Measurements from ENCODE around the gene AMPH.

DNA sequence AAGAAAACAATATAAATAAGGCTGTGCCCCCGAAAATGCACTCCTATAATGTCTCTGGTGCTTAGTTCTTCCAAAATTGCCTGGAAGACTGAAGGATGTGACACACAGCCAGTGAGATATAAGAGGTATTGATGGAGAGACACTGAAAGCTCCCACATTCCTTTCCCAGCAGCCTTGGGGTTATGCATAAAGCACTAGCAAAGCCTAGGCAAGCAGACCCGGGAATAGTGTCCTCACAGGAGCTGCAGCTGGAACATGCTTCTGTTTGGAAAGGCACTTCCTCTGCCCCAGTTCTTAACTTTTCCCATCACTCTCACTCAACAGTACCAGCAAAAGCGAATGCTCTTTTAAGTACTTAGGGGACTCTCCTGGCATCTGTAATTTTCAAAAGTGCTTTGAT is 178.0 kb downstream of the AMPH start:
- no peak for TF ChIP-seq STAT6 (CRISPR knock-in tag; conservative IDR thresholded peaks at IDR 0.05; ENCODE audit: low read depth)
- no peak for TF ChIP-seq FOXJ3 (CRISPR knock-in tag; IDR thresholded peaks at IDR 0.05; ENCODE audit: borderline replicate concordance)
- no peak for TF ChIP-seq CTCF (IDR thresholded peaks at IDR 0.05)
- no peak for TF ChIP-seq ZNF512 (CRISPR knock-in tag; IDR thresholded peaks at IDR 0.05; ENCODE audit: borderline replicate concordance)
- TF ChIP-seq NR2C2 (CRISPR knock-in tag; IDR thresholded peaks at IDR 0.05): no peak
- TF ChIP-seq CREB1 (CRISPR knock-in tag; IDR thresholded peaks at IDR 0.05): no peak
- no peak for TF ChIP-seq NR3C1 (CRISPR knock-in tag; conservative IDR thresholded peaks at IDR 0.05; ENCODE audit: low read depth)
- no peak for TF ChIP-seq ZBTB43 (CRISPR knock-in tag; IDR thresholded peaks at IDR 0.05)
- TF ChIP-seq CREM (CRISPR knock-in tag; IDR thresholded peaks at IDR 0.05): no peak
- TF ChIP-seq JAZF1 (CRISPR knock-in tag; IDR thresholded peaks at IDR 0.05): no peak
